Endothelial cell of umbilical vein (primary cell): Measurements from ENCODE around the gene MATN1. TPM values are rescaled to one million over a fixed set of nuclear protein-coding genes. Genes with fewer than 3 reads are reported as not detected.
A peak's percentile ranks its signal among the peaks of the same experiment; 100 is the strongest.

ENCODE experiments used
- BruUV-seq: library from RNA; stranded (reverse); fragments of 400-500 nt; replicated peaks from 2 replicates; lab custom pipeline; 2021; lab: Mats Ljungman, UMichigan
- CTCF ChIA-PET: fragments of 300-600, 350-600 bp; sonication (Branson Sonifier 250); formaldehyde crosslinking; loops from one replicate; lab custom pipeline; 2021; ENCODE audit warnings: antibody characterized with exemption, inconsistent platforms; lab: Charles Lee
- POLR2A ChIA-PET: fragments of 300-600, 350-600 bp; sonication (Branson Sonifier 250); formaldehyde crosslinking; loops from one replicate; lab custom pipeline; 2021; ENCODE audit warnings: antibody characterized with exemption, inconsistent platforms; lab: Charles Lee
- DNase-seq: peaks from one replicate; pipeline ENCODE4 v3.0.0-alpha.2; 2011; ENCODE audit warnings: low read depth, low spot score
- FAIRE-seq: peaks from 2 replicates; lab custom pipeline; 2011; peaks lifted over from hg19 to GRCh38; lab: Jason Lieb, UNC
- H2AFZ ChIP-seq: 2 replicates; pipeline ENCODE4 v1.6.0; 2012; ENCODE audit warnings: low read depth, low read length, control low read depth, inconsistent platforms
- H3K27ac ChIP-seq: 2 replicates; pipeline ENCODE4 v1.5.1; 2011; ENCODE audit warnings: low read depth, mild to moderate bottlenecking, control low read depth, low read length, moderate library complexity; ENCODE audit not compliant: insufficient read depth
- H3K27me3 ChIP-seq, 2 experiments: 2 replicates each; pipeline versions ENCODE4 v1.6.0 to v1.6.1; 2011; ENCODE audit warnings: low read length in 2 of 2, mixed read lengths in 1 of 2; ENCODE audit not compliant: control insufficient read depth in 2 of 2, insufficient read depth in 2 of 2
- H3K36me3 ChIP-seq, 2 experiments: 2 replicates in 1 of 2; 3 replicates in 1 of 2; pipeline ENCODE4 v1.5.1; 2011; ENCODE audit warnings: low read length in 2 of 2, mild to moderate bottlenecking in 1 of 2, moderate library complexity in 1 of 2; ENCODE audit not compliant: control insufficient read depth in 2 of 2, insufficient read depth in 2 of 2; ENCODE audit errors: extremely low read depth in 1 of 2
- H3K4me1 ChIP-seq: 3 replicates; pipeline ENCODE4 v1.5.1; 2011; ENCODE audit warnings: mild to moderate bottlenecking, low read length; ENCODE audit not compliant: control insufficient read depth, insufficient read depth; ENCODE audit errors: extremely low read depth
- H3K4me2 ChIP-seq: 2 replicates; pipeline ENCODE4 v1.6.1; 2011; ENCODE audit warnings: low read length, control low read depth, mixed read lengths; ENCODE audit not compliant: insufficient read depth
- H3K4me3 ChIP-seq, 3 experiments: fragments of 200-600 bp in 1 of 3; sonication (generic), shearing (Covaris generic) in 1 of 3; replicated peaks in 1 of 3; 2 replicates each; pipeline ENCODE4 v1.5.1; 2011 to 2016; ENCODE audit warnings: control low read depth in 3 of 3, low read length in 3 of 3, mild to moderate bottlenecking in 2 of 3, inconsistent platforms in 1 of 3, low read depth in 1 of 3, moderate library complexity in 1 of 3; ENCODE audit not compliant: insufficient read depth in 1 of 3
- H3K79me2 ChIP-seq: 2 replicates; pipeline ENCODE4 v1.6.0; 2012; ENCODE audit warnings: low read length, inconsistent platforms; ENCODE audit not compliant: control insufficient read depth, insufficient read depth
- H3K9ac ChIP-seq: replicated peaks from 2 replicates; pipeline ENCODE3; 2011; ENCODE audit warnings: low read length, control low read depth; ENCODE audit not compliant: insufficient read depth; ENCODE audit errors: extremely low read depth
- H3K9me1 ChIP-seq: replicated peaks from 3 replicates; pipeline ENCODE4 v1.6.0; 2011; ENCODE audit warnings: mild to moderate bottlenecking, low read length; ENCODE audit not compliant: control insufficient read depth, insufficient read depth; ENCODE audit errors: extremely low read depth
- H3K9me3 ChIP-seq: replicated peaks from 2 replicates; pipeline ENCODE4 v1.5.1; 2012; ENCODE audit warnings: low read length, inconsistent platforms; ENCODE audit not compliant: control insufficient read depth, insufficient read depth
- H4K20me1 ChIP-seq: replicated peaks from 2 replicates; pipeline ENCODE3; 2011; ENCODE audit warnings: mild to moderate bottlenecking, low read length; ENCODE audit not compliant: control insufficient read depth, insufficient read depth; ENCODE audit errors: extremely low read depth
- EZH2 ChIP-seq: IDR thresholded peaks from 2 replicates; pipeline ENCODE4 v1.6.1; 2012; ENCODE audit warnings: borderline replicate concordance, low read depth, mild to moderate bottlenecking, moderate library complexity, low read length, inconsistent platforms; ENCODE audit not compliant: severe bottlenecking
- FOS ChIP-seq: IDR thresholded peaks from 2 replicates; pipeline ENCODE4 v1.6.1; 2011; ENCODE audit warnings: mild to moderate bottlenecking, low read length, moderate library complexity, borderline replicate concordance; ENCODE audit not compliant: insufficient read depth
- GATA2 ChIP-seq: IDR thresholded peaks from 2 replicates; pipeline ENCODE4 v1.7.0; 2011; ENCODE audit warnings: low read depth, mild to moderate bottlenecking, moderate library complexity, mixed read lengths, low read length; ENCODE audit not compliant: insufficient read length, insufficient read depth
- JUN ChIP-seq: IDR thresholded peaks from 2 replicates; pipeline ENCODE4 v1.6.1; 2011; ENCODE audit warnings: borderline replicate concordance, low read depth; ENCODE audit not compliant: insufficient read length, insufficient read depth
- MYC ChIP-seq: IDR thresholded peaks from one replicate; pipeline ENCODE4 v1.6.1; 2011; ENCODE audit warnings: mild to moderate bottlenecking, low read depth, low read length
- POLR2A ChIP-seq: IDR thresholded peaks from 2 replicates; pipeline ENCODE4 v1.6.1; 2012; ENCODE audit warnings: low read depth, mild to moderate bottlenecking, control low read depth, low read length
- POLR2AphosphoS5 ChIP-seq: IDR thresholded peaks from 2 replicates; pipeline ENCODE4 v1.6.1; 2012; ENCODE audit warnings: low read depth, mild to moderate bottlenecking, control low read depth, low read length, moderate library complexity; ENCODE audit not compliant: insufficient read depth
- dilution Hi-C: fragments of 300-500 bp; cut with MboI; formaldehyde crosslinking; loops from one replicate; pipeline ENCODE4 v1.15.0; 2019; ENCODE audit warnings: low sequenced_read_pairs; ENCODE audit not compliant: extremely low pct_ligation_motif_present
- intact Hi-C: fragments of 100-400 bp; cut with micrococcal nuclease; formaldehyde crosslinking; loops from one replicate; pipeline ENCODE4 v1.10.0; 2022
- polyA plus RNA-seq, 4 experiments: library from polyadenylated mRNA; depleted of rRNA in 3 of 4; stranded (reverse) in 3 of 4; unstranded in 1 of 4; fragments of >200 nt; gene quantifications; 2 replicates each; pipeline versions ENCODE4 v1.2.1 to v1.2.3, GENCODE V29; 2011 to 2012; ENCODE audit warnings: missing spikeins in 1 of 4
- total RNA-seq: library from RNA; stranded (reverse); gene quantifications from 2 replicates; pipeline ENCODE4 v1.2.3, GENCODE V29; 2021
- TF ChIP-seq, protein P1 (sequence below): IDR thresholded peaks from 2 replicates; pipeline ENCODE4 v1.6.1; 2011; ENCODE audit not compliant: insufficient read depth, insufficient read length
- TF ChIP-seq, protein P2 (sequence below), 2 donors: IDR thresholded peaks; 1 replicate in 1 of 2; 2 replicates in 1 of 2; pipeline ENCODE4 v1.5.1; 2011; ENCODE audit warnings: low read length in 2 of 2, mild to moderate bottlenecking in 2 of 2, moderate library complexity in 2 of 2, control low read depth in 1 of 2, inconsistent platforms in 1 of 2, low read depth in 1 of 2; ENCODE audit not compliant: insufficient read depth in 1 of 2; ENCODE audit errors: extremely low read depth in 1 of 2

The MATN1 gene
- total and polyA plus RNA-seq, 2 donors (not counting 3 experiments of a cell fraction or from before 2014, with no cell fraction given) = 0.29 to 0.36 TPM

DNA sequence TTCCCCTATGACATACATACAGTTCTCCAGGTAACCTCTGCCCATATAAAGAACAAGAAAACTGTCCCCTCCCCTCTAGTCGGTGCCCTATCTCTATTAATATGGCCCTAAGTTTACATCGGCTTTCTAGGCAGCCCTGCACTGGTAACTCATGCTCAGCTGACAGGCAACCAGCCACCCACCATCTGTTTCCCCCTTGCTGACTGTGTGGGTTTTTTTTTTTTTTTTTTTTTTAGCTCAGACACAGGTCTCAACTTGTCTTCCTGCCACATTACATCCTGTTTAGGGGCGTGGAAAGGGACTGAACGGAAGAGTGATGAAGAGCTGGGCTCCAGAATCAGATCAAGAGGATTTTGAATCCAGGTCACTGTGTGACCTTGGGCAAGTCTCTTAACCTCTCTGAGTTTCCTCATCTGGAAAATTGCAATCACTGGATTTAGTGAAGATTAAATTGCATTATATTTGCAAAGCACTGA, 20.2 kb upstream of the MATN1 start:
- Histone ChIP-seq H3K9me3 (no peaks in the 10 kb centered on the region), H3K27me3 (no peaks in the 10 kb centered on the region), H3K4me3 (no peak overlapping the region), H3K4me2 (no peak overlapping the region), H3K9ac (no peak overlapping the region), H2AFZ (no peak overlapping the region), H3K27ac (no peak overlapping the region), H4K20me1 (no peaks in the 10 kb centered on the region), H3K36me3 (peaks cover 0 to 2% of the 10 kb centered on the region in 2 experiments), H3K79me2 (no peaks in the 10 kb centered on the region), H3K4me1 (peaks cover 16% of the 10 kb centered on the region), H3K9me1 (no peaks in the 10 kb centered on the region)
- POLR2A ChIA-PET = interaction anchor here (0.6 to 0.7 kb wide), 2 partner anchors 141 to 629 kb away, joined by 4 to 8 read pairs; partner anchors contain the start of gene FABP3
- DNase-seq = peak; percentile 17
- BruUV-seq = no TSS peak
- intact Hi-C loops = loop anchor here (1.0 kb wide), 1 partner anchor 20 kb away; no protein-coding TSS in a partner anchor
- dilution Hi-C loops = no loop called here
- peak; percentile 76 for FAIRE-seq
- TF ChIP-seq, protein P1, sequence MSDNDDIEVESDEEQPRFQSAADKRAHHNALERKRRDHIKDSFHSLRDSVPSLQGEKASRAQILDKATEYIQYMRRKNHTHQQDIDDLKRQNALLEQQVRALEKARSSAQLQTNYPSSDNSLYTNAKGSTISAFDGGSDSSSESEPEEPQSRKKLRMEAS = no peak
- TF ChIP-seq GATA2 = no peak
- TF ChIP-seq EZH2 = no peak
- CTCF ChIA-PET = interaction anchor here (2.2 to 2.3 kb wide), 3 partner anchors 14 to 36 kb away, joined by 10 to 12 read pairs (median 12); partner anchors contain the start of gene LAPTM5

DNA sequence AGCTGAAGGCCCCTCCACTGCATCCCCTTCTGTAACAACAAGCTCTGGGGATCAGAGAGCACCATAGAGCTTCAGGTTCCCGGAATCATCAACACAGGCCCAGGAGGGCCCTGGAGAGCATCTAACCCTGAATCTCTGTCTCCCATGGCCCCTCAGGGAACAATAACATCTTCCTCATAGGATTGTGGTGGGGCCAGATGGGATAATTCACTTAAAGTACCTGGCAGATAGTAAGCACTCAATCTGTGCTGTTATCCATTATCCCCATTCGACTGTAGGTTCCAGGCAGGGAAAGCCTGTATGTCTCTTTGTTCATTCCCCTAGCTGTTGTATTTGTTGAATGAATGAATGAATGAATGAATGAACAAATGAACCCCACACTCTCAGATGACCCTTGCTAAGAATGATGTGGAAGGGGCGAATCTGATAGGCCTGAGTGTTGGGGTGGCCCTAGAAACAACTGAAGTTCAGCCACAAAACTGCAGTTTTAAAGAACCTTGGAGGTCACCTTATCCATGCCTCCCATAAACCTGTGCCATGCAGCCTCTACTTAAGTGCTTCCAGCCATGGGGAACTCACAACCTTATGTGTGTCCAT, 19.7 kb upstream of the MATN1 start:
- Histone ChIP-seq H3K27me3 (no peaks in the 10 kb centered on the region), H4K20me1 (no peaks in the 10 kb centered on the region), H3K9ac (no peak overlapping the region), H3K4me1 (peaks cover 16% of the 10 kb centered on the region), H3K4me3 (no peak overlapping the region), H3K4me2 (no peak overlapping the region), H2AFZ (no peak overlapping the region), H3K79me2 (no peaks in the 10 kb centered on the region), H3K36me3 (peaks cover 0 to 2% of the 10 kb centered on the region in 2 experiments), H3K27ac (no peak overlapping the region), H3K9me3 (no peaks in the 10 kb centered on the region), H3K9me1 (no peaks in the 10 kb centered on the region)
- ChIA-PET POLR2A (no interaction called here), CTCF (interaction anchor here (2.2 to 2.3 kb wide), 3 partner anchors 15 to 37 kb away, joined by 10 to 12 read pairs (median 12); partner anchors contain the start of gene LAPTM5)
- dilution Hi-C loops (no loop called here), intact Hi-C loops (loop anchor here (1.0 kb wide), 1 partner anchor 20 kb away; no protein-coding TSS in a partner anchor)
- no peak for DNase-seq
- TF ChIP-seq, protein P2, sequence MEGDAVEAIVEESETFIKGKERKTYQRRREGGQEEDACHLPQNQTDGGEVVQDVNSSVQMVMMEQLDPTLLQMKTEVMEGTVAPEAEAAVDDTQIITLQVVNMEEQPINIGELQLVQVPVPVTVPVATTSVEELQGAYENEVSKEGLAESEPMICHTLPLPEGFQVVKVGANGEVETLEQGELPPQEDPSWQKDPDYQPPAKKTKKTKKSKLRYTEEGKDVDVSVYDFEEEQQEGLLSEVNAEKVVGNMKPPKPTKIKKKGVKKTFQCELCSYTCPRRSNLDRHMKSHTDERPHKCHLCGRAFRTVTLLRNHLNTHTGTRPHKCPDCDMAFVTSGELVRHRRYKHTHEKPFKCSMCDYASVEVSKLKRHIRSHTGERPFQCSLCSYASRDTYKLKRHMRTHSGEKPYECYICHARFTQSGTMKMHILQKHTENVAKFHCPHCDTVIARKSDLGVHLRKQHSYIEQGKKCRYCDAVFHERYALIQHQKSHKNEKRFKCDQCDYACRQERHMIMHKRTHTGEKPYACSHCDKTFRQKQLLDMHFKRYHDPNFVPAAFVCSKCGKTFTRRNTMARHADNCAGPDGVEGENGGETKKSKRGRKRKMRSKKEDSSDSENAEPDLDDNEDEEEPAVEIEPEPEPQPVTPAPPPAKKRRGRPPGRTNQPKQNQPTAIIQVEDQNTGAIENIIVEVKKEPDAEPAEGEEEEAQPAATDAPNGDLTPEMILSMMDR (IDR thresholded peaks at IDR 0.05; ENCODE audit: extremely low read depth in 1 of 2, insufficient read depth in 1 of 2, low read depth in 1 of 2, low read length in 2 of 2) = no peak
- TF ChIP-seq JUN = no peak
- TF ChIP-seq POLR2A = no peak
- no peak for TF ChIP-seq MYC
- no peak for TF ChIP-seq GATA2
- TF ChIP-seq EZH2 = no peak
- TF ChIP-seq, protein P1 = no peak
- no peak for TF ChIP-seq POLR2AphosphoS5
- no peak for TF ChIP-seq FOS
- FAIRE-seq = no peak
- no TSS peak for BruUV-seq
